ENCODE data around the gene ACAP2. TPM values are rescaled to one million over a fixed set of nuclear protein-coding genes. Genes with fewer than 3 reads are reported as not detected.

Gene ACAP2
- total and polyA plus RNA-seq, 12 donors: 4.5 to 54.3 (median 29.8) TPM

DNA sequence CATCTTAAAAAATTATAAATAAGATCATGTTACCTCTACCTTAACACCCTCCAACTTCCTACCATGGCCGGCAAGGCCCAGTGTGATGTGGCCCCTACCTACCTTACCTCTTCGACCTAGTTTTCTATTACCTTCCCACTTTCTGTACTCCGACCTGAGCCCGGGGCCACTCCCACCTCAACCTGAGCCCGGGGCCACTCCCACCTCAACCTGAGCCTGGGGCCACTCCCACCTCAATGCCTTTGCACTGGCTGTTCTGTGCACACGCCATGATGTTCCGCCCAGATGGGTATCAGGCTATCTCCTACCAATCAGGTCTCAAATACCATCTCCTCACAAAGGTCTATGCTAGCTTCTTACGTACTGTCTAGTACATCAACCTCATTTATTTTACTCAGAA lies 105.1 kb downstream of the ACAP2 start:
- H3K27ac ChIP-seq: no peak overlapping the region
- intact Hi-C loops (cut with DNase I): no loop called here
- 90 to 98% (median 97%) methylated on average over 8 of the region's 8 CpGs for WGBS, 4 donors
- H3K4me3 ChIP-seq: no peak overlapping the region
- no peaks in the 10 kb centered on the region for H3K9me3 ChIP-seq (replicated peaks in 1 of 3)
- TF ChIP-seq, protein P1, sequence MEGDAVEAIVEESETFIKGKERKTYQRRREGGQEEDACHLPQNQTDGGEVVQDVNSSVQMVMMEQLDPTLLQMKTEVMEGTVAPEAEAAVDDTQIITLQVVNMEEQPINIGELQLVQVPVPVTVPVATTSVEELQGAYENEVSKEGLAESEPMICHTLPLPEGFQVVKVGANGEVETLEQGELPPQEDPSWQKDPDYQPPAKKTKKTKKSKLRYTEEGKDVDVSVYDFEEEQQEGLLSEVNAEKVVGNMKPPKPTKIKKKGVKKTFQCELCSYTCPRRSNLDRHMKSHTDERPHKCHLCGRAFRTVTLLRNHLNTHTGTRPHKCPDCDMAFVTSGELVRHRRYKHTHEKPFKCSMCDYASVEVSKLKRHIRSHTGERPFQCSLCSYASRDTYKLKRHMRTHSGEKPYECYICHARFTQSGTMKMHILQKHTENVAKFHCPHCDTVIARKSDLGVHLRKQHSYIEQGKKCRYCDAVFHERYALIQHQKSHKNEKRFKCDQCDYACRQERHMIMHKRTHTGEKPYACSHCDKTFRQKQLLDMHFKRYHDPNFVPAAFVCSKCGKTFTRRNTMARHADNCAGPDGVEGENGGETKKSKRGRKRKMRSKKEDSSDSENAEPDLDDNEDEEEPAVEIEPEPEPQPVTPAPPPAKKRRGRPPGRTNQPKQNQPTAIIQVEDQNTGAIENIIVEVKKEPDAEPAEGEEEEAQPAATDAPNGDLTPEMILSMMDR (IDR thresholded peaks at IDR 0.05): no peak
- TF ChIP-seq POLR2A (IDR thresholded peaks at IDR 0.05): no peak
- peaks cover 0 to 4% of the 10 kb centered on the region in 2 donors for H3K36me3 ChIP-seq (replicated peaks in 1 of 2)
- H3K4me1 ChIP-seq (replicated peaks in 1 of 2): no peaks in the 10 kb centered on the region
- H3K27me3 ChIP-seq: no peaks in the 10 kb centered on the region
- no peak for DNase-seq

DNA sequence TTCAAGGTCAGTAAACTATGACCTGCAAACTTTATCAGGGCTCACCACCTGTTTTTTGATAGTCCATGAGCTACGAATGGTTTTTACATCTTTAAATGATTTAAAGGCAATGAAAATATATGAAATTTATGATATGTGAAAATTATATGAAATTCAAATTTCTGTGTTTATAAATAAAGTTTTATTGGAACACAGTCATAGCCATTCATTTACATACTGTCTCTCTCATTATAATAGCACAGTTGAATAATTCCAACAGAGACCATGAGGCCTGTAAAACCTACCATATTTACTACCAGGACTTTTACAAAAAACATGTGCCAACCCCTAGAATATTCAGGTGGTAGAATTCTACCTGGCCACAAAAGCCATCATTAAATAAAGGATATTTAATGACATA lies 107.9 kb downstream of the ACAP2 start:
- no peaks in the 10 kb centered on the region for H3K9me3 ChIP-seq (replicated peaks in 1 of 3)
- no peak overlapping the region for H3K4me3 ChIP-seq
- TF ChIP-seq, protein P1 (IDR thresholded peaks at IDR 0.05): no peak
- no peak for TF ChIP-seq POLR2A (IDR thresholded peaks at IDR 0.05)
- no peaks in the 10 kb centered on the region for H3K4me1 ChIP-seq (replicated peaks in 1 of 2)
- no peaks in the 10 kb centered on the region for H3K27me3 ChIP-seq
- 97 to 100% (median 98%) methylated on average over 1 of the region's 1 CpG for WGBS, 4 donors
- intact Hi-C loops (cut with DNase I): no loop called here
- H3K36me3 ChIP-seq (replicated peaks in 1 of 2): peaks cover 0 to 15% of the 10 kb centered on the region in 2 donors
- DNase-seq: no peak
- no peak overlapping the region for H3K27ac ChIP-seq

DNA sequence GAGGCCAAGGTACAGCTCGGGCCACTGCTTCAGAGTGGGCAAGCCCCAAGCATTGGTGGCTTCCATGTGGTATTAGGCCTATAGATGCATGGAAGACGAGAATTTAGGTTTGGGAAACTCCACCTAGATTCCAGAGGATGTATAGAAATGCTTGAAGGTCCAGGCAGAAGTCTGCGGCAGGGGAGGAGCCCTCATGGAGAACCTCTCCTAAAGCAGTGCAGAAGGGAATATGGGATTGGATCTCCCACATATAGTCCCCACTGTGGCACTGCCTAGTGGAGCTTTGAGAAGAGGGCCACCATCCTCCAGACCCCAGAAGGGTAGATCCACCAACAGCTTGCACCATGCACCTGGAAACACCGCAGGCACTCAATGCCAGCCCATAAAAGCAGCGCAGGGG lies 123.8 kb downstream of the ACAP2 start:
- TF ChIP-seq POLR2A (IDR thresholded peaks at IDR 0.05): no peak
- TF ChIP-seq, protein P1 (IDR thresholded peaks at IDR 0.05): no peak
- H3K4me3 ChIP-seq: no peak overlapping the region
- H3K9me3 ChIP-seq (replicated peaks in 1 of 3): no peaks in the 10 kb centered on the region
- no peaks in the 10 kb centered on the region for H3K27me3 ChIP-seq
- intact Hi-C loops (cut with DNase I): no loop called here
- H3K27ac ChIP-seq: no peak overlapping the region
- H3K36me3 ChIP-seq (replicated peaks in 1 of 2): no peaks in the 10 kb centered on the region
- no peaks in the 10 kb centered on the region for H3K4me1 ChIP-seq (replicated peaks in 1 of 2)
- DNase-seq: no peak
- 92 to 98% (median 97%) methylated on average over 3 to 5 of the region's 5 CpGs for WGBS, 4 donors

DNA sequence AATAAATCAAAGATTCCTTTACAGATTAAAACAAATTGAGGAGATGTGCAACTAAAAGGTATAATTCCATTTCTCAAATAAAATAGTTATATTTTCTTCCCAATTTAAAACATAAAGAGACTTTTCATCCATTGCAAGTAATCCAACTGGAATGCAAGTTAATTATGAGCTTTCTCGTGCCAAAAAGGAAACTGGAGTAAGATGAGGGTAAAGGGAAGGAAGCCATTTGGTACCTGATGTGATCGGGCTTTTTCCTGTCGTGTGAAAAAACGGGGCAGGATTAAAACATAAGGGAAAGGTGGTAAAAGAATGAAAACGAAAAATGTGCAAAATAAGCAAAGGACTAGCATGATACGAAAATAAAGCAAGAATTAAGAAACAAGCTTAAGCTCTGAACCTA lies 130.1 kb downstream of the ACAP2 start:
- Histone ChIP-seq H3K4me3 (no peak overlapping the region), H3K4me1 (replicated peaks in 1 of 2) (no peaks in the 10 kb centered on the region), H3K9me3 (replicated peaks in 1 of 3) (no peaks in the 10 kb centered on the region), H3K27me3 (no peaks in the 10 kb centered on the region), H3K27ac (no peak overlapping the region), H3K36me3 (replicated peaks in 1 of 2) (no peaks in the 10 kb centered on the region)
- intact Hi-C loops (cut with DNase I): no loop called here
- 73 to 84% (median 76%) methylated on average over 6 of the region's 6 CpGs for WGBS, 4 donors
- DNase-seq: no peak
- TF ChIP-seq, protein P1 (IDR thresholded peaks at IDR 0.05): no peak
- TF ChIP-seq POLR2A (IDR thresholded peaks at IDR 0.05): no peak
